Measurements from ENCODE around the gene HHIPL1. TPM values are rescaled to one million over a fixed set of nuclear protein-coding genes. Genes with fewer than 3 reads are reported as not detected.

Gene HHIPL1
- 11.9 TPM for total RNA-seq

- Histone ChIP-seq H3K4me3 (peak within 1 kb of the TSS; percentile 56 to 60), H3K4me1 (no peaks in the 10 kb centered on the region), H3K27me3 (no peaks in the 10 kb centered on the region), H3K27ac (no peak within 1 kb of the TSS), H3K9me3 (no peaks in the 10 kb centered on the region), H3K36me3 (no peaks in the 10 kb centered on the region)
- no peak for DNase-seq (ENCODE audit: low spot score in 2 of 2)
- no peak for TF ChIP-seq CTCF (IDR thresholded peaks at IDR 0.05)
- intact Hi-C loops (cut with DNase I), result no loop called here
Measured at GRCh38 chr14:99644723-99645544, at the start of gene HHIPL1. Gene HHIPL1 (plus strand): TSS chr14:99645129. CDS start chr14:99645208, 79 bp downstream.

- no peak overlapping the region for H3K4me3 ChIP-seq
- no peak overlapping the region for H3K27ac ChIP-seq
- H3K27me3 ChIP-seq, result no peaks in the 10 kb centered on the region
- no peaks in the 10 kb centered on the region for H3K36me3 ChIP-seq
- no peaks in the 10 kb centered on the region for H3K9me3 ChIP-seq
- intact Hi-C loops (cut with DNase I), result no loop called here
- no peak for TF ChIP-seq CTCF (IDR thresholded peaks at IDR 0.05)
- no peak for DNase-seq (ENCODE audit: low spot score in 2 of 2)
- H3K4me1 ChIP-seq, result peaks cover 0 to 2% of the 10 kb centered on the region in 2 donors
Measured at GRCh38 chr14:99595524-99595923, 49.4 kb upstream of the HHIPL1 start.

- Histone ChIP-seq H3K27me3 (no peaks in the 10 kb centered on the region), H3K36me3 (no peaks in the 10 kb centered on the region), H3K9me3 (no peaks in the 10 kb centered on the region), H3K4me3 (no peak overlapping the region), H3K4me1 (peaks cover 0 to 2% of the 10 kb centered on the region in 2 donors), H3K27ac (no peak overlapping the region)
- intact Hi-C loops (cut with DNase I), result no loop called here
- TF ChIP-seq CTCF (IDR thresholded peaks at IDR 0.05), result no peak
- DNase-seq (ENCODE audit: low spot score in 2 of 2), result no peak
Measured at GRCh38 chr14:99596071-99596627, 48.8 kb upstream of the HHIPL1 start.

GRCh38 chr14:99596772-99597171 is 48.2 kb upstream of the HHIPL1 start:
- Histone ChIP-seq H3K4me1 (peaks cover 0 to 4% of the 10 kb centered on the region in 2 donors), H3K4me3 (no peak overlapping the region), H3K27ac (no peak overlapping the region), H3K9me3 (no peaks in the 10 kb centered on the region), H3K36me3 (no peaks in the 10 kb centered on the region), H3K27me3 (no peaks in the 10 kb centered on the region)
- DNase-seq (ENCODE audit: low spot score in 2 of 2), result no peak
- no peak for TF ChIP-seq CTCF (IDR thresholded peaks at IDR 0.05)
- intact Hi-C loops (cut with DNase I), result no loop called here

GRCh38 chr14:99597911-99598600 is 46.9 kb upstream of the HHIPL1 start:
- no peak for TF ChIP-seq CTCF (IDR thresholded peaks at IDR 0.05)
- Histone ChIP-seq H3K9me3 (no peaks in the 10 kb centered on the region), H3K4me1 (peaks cover 0 to 4% of the 10 kb centered on the region in 2 donors), H3K4me3 (no peak overlapping the region), H3K36me3 (no peaks in the 10 kb centered on the region), H3K27ac (no peak overlapping the region), H3K27me3 (no peaks in the 10 kb centered on the region)
- DNase-seq (ENCODE audit: low spot score in 2 of 2), result no peak
- intact Hi-C loops (cut with DNase I), result no loop called here

All from ascending aorta (tissue), 2 donors.